COR-L47 (cell line): Measurements from ENCODE around the gene AIG1.

ENCODE experiments used
- DNase-seq: peaks from one replicate; lab custom pipeline; 2025; lab: John Stamatoyannopoulos, UW

Gene AIG1

GRCh38 chr6:143097224-143097795 is 36.6 kb downstream of the AIG1 start:
- no peak for DNase-seq

- DNase-seq, result no peak
Measured at GRCh38 chr6:143098054-143098671, 37.5 kb downstream of the AIG1 start.

- DNase-seq, result peak; percentile 70
Measured at GRCh38 chr6:143099647-143100046, 39.0 kb downstream of the AIG1 start.

GRCh38 chr6:143100429-143100828 is 39.7 kb downstream of the AIG1 start:
- DNase-seq, result no peak

- no peak for DNase-seq
Measured at GRCh38 chr6:143103916-143104315, 43.2 kb downstream of the AIG1 start.

- no peak for DNase-seq
Measured at GRCh38 chr6:143107440-143107839, 46.8 kb downstream of the AIG1 start.

GRCh38 chr6:143107911-143108761 is 47.4 kb downstream of the AIG1 start:
- no peak for DNase-seq

- no peak for DNase-seq
Measured at GRCh38 chr6:143109196-143109595, 48.5 kb downstream of the AIG1 start.

- no peak for DNase-seq
Measured at GRCh38 chr6:143110572-143110971, 49.9 kb downstream of the AIG1 start.

- no peak for DNase-seq
Measured at GRCh38 chr6:143110996-143111395, 50.3 kb downstream of the AIG1 start.

GRCh38 chr6:143111443-143111842 is 50.8 kb downstream of the AIG1 start:
- DNase-seq, result no peak

- no peak for DNase-seq
Measured at GRCh38 chr6:143112084-143112768, 51.5 kb downstream of the AIG1 start.

- no peak for DNase-seq
Measured at GRCh38 chr6:143112837-143113236, 52.1 kb downstream of the AIG1 start.

GRCh38 chr6:143115728-143116127 is 55.0 kb downstream of the AIG1 start:
- no peak for DNase-seq

- no peak for DNase-seq
Measured at GRCh38 chr6:143117108-143117507, 56.4 kb downstream of the AIG1 start.

- no peak for DNase-seq
Measured at GRCh38 chr6:143119260-143119659, 58.6 kb downstream of the AIG1 start.

GRCh38 chr6:143123081-143123480 is 62.4 kb downstream of the AIG1 start:
- no peak for DNase-seq

- no peak for DNase-seq
Measured at GRCh38 chr6:143123941-143124340, 63.3 kb downstream of the AIG1 start.

GRCh38 chr6:143125455-143125854 is 64.8 kb downstream of the AIG1 start:
- DNase-seq, result no peak

- no peak for DNase-seq
Measured at GRCh38 chr6:143125864-143126573, 65.3 kb downstream of the AIG1 start.

- DNase-seq, result no peak
Measured at GRCh38 chr6:143126574-143126941, 65.9 kb downstream of the AIG1 start.
